HEK293 (cell line): ENCODE measurements around the gene BNIPL.

Source experiments
- AEBP2 ChIP-seq: fragments of 450-650 bp; formaldehyde crosslinking; IDR thresholded peaks from 2 replicates; pipeline ENCODE4 v1.5.1; 2016; ENCODE audit warnings: missing biosample characterization, missing genetic modification characterization, borderline replicate concordance
- CTCF ChIP-seq: fragments of 450-650 bp; formaldehyde crosslinking; IDR thresholded peaks from 2 replicates; pipeline ENCODE4 v1.5.1; 2016; ENCODE audit warnings: missing biosample characterization, missing genetic modification characterization
- ZBTB26 ChIP-seq: fragments of 450-650 bp; formaldehyde crosslinking; optimal IDR thresholded peaks from 2 replicates; pipeline ENCODE3; 2016; ENCODE audit warnings: missing biosample characterization, mild to moderate bottlenecking, missing genetic modification characterization
- ZNF121 ChIP-seq: fragments of 450-650 bp; formaldehyde crosslinking; IDR thresholded peaks from 2 replicates; pipeline ENCODE4 v1.5.1; 2016; ENCODE audit warnings: missing biosample characterization, missing genetic modification characterization
- ZNF335 ChIP-seq: fragments of 450-650 bp; formaldehyde crosslinking; conservative IDR thresholded peaks from 2 replicates; pipeline ENCODE4 v1.5.1; 2016; ENCODE audit warnings: missing biosample characterization, missing genetic modification characterization

GRCh38 chr1:151065089-151065645 lies 28.8 kb downstream of the BNIPL start:
- TF ChIP-seq AEBP2 (tag by site-specific recombination): no peak
- TF ChIP-seq CTCF (tag by site-specific recombination): no peak
- TF ChIP-seq ZBTB26 (tag by site-specific recombination): no peak
- no peak for TF ChIP-seq ZNF121 (tag by site-specific recombination)
- no peak for TF ChIP-seq ZNF335 (tag by site-specific recombination)
